Mammary epithelial cell (primary cell): ENCODE results near the gene CERS4.

Experiments used
- EZH2 ChIP-seq: IDR thresholded peaks from 2 replicates; pipeline ENCODE4 v1.6.1; 2012; ENCODE audit warnings: low read length, inconsistent platforms, borderline replicate concordance
- TF ChIP-seq, protein P1 (sequence below), 2 donors: IDR thresholded peaks in 1 of 2; conservative IDR thresholded peaks in 1 of 2; 2 replicates each; pipeline ENCODE4 v1.5.1; 2011 to 2012; ENCODE audit warnings: inconsistent platforms in 2 of 2, low read length in 2 of 2, mild to moderate bottlenecking in 2 of 2, control low read depth in 1 of 2, low read depth in 1 of 2; ENCODE audit not compliant: insufficient read depth in 1 of 2; ENCODE audit errors: extremely low read depth in 1 of 2

DNA sequence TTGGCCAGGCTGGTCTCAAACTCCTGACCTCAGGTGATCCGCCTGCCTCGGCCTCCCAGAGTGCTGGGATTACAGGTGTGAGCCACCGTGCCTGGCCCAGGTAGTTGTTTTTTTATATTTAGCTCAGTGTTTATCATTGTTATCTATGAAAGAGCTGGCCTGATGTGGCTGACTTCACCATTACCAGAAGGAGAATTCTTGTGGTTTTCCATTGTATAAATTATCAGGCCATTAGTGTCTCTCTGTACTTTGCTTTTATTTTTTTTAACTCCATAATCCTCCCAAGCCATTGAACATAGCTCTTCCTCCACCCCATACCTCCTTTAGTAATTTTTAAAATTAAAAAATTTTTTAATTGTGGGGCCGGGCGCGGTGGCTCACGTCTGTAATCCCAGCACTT lies 24.2 kb downstream of the CERS4 start:
- TF ChIP-seq, protein P1, sequence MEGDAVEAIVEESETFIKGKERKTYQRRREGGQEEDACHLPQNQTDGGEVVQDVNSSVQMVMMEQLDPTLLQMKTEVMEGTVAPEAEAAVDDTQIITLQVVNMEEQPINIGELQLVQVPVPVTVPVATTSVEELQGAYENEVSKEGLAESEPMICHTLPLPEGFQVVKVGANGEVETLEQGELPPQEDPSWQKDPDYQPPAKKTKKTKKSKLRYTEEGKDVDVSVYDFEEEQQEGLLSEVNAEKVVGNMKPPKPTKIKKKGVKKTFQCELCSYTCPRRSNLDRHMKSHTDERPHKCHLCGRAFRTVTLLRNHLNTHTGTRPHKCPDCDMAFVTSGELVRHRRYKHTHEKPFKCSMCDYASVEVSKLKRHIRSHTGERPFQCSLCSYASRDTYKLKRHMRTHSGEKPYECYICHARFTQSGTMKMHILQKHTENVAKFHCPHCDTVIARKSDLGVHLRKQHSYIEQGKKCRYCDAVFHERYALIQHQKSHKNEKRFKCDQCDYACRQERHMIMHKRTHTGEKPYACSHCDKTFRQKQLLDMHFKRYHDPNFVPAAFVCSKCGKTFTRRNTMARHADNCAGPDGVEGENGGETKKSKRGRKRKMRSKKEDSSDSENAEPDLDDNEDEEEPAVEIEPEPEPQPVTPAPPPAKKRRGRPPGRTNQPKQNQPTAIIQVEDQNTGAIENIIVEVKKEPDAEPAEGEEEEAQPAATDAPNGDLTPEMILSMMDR (conservative IDR thresholded peaks at IDR 0.05 in 1 of 2, IDR thresholded peaks at IDR 0.05 in 1 of 2; ENCODE audit: extremely low read depth in 1 of 2, insufficient read depth in 1 of 2, low read depth in 1 of 2, low read length in 2 of 2), result no peak
- TF ChIP-seq EZH2, result no peak
